GM21367 (cell line): ENCODE data around the gene DAAM1.
A peak's percentile ranks its signal among the peaks of the same experiment; 100 is the strongest.

Source experiments
- ATAC-seq: cut with Tn5 transposase; IDR thresholded peaks from one replicate; pipeline ENCODE4 v1.9.1; 2021; ENCODE audit not compliant: unreplicated experiment

The DAAM1 gene

DNA sequence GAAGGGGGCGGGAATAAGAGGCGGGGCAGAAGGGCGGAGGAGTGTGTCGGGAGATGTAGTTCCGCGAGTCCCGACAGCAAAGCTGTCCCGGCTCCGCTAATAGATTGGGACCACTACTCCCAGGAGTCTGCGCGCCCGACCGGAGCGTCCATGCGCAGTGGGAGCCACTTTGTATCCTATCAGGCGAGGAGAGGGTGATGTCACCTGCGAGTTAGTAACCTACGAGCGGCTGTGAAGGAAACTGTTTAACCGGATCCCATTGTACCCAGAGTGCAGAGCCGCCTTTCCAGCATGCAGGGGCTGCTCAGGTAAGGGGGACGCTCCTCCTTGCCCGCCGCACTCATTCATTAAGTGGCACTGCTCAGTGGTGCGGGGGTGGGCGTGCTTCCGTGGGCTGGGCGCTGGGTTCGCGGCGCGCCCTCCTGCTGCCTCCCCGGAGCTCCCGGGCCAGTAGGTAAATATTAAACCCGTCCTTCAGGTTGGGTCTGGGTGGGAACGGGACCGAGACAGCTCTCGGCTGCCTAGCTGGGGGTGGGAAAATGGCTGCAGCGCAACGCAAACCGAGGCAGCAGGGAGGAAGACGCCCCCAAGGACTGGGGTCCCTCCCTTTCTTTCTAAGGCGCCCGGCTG is at the start of gene DAAM1:
DAAM1 (plus strand) TSS at position 207 of the 630 bp plus-strand sequence. CDS start 74,811 bp downstream, outside the sequence.
- ATAC-seq, result peak; percentile 85

DNA sequence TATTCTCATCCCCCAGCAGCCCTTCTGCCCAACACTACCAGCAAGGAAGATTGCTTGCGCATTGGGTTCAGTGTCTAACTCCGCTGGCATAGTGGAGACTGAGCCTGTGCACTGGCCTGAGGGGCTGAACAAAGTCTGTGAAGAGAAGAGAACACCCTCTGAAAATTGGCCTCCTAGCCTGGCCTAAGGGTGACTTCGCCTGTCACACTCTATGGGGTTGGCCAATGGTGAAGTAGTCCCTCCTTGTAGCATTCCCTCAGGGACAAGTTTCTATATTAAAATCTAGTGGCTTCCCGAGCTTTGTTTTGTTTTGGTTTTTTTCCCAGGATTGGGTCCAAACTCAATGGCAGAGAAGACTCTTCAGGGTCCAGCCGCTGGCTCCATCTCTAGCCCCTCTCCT is 49.1 kb upstream of the DAAM1 start:
- no peak for ATAC-seq

- ATAC-seq, result no peak
These were observed 48.2 kb upstream of the DAAM1 start for GRCh38 chr14:59140106-59140843.

DNA sequence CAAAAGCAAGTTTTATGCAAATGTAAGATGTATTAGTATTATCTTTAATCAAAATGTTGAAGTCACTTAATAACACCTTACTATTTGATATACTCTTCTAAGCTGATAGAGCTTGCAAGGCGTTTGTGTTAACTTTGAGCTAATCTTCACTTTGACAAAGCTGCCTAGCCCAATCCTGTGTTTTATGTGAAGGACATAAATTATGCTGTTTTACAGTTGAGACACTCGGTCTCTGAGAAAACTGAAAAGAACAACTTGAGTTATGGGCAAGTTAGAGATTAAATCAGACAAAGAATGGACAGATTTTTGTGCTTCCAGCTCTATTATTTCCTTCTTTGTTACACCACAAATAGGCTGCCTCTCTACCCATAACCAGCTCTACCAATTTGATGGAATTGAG is 42.0 kb upstream of the DAAM1 start:
- ATAC-seq, result no peak

DNA sequence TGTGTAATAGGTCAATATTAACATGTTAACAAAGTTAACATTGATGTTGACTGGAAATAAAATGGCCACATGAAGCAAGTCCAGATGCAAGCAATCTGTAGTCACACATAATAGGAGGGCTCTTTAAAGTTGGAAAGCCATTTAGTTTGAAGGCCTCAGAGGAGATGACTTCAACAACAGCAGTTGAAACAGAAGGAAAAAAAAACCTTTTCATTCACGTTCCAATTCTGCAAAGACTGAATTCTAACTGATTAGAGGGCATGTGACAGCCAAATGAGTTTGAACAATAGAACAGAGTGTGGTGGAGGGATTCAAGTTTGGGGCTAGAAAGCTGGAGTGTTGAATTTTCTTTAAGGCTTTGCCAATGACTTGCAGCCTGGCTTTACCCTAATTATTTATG is 41.5 kb upstream of the DAAM1 start:
- ATAC-seq, result no peak

GRCh38 chr14:59148334-59148900 is 40.0 kb upstream of the DAAM1 start:
- peak; percentile 70 for ATAC-seq

GRCh38 chr14:59150990-59151389 is 37.5 kb upstream of the DAAM1 start:
- peak; percentile 77 for ATAC-seq

- no peak for ATAC-seq
These were observed 34.1 kb upstream of the DAAM1 start for GRCh38 chr14:59154373-59154772.

GRCh38 chr14:59155886-59156285 is 32.6 kb upstream of the DAAM1 start:
- ATAC-seq, result no peak

GRCh38 chr14:59159169-59159568 is 29.3 kb upstream of the DAAM1 start:
- ATAC-seq, result no peak

DNA sequence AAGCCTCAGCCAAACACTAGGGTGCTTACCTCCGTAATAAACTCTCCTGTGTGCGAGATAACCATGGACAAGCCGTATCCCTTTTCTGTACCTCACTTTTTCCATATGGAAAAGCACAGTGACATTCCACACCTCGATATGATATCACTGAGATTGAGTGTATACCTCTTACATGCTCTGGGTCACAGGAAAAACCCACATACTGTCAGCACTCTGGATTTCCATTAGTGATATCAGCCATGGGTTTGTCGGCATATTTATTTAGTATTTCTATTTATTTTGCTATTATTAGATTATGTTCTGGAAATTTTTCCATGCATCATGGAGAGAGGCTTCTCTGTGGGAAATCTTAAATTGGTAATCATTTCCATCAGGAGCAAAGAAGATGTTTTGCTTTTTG is 28.0 kb upstream of the DAAM1 start:
- ATAC-seq, result no peak

- no peak for ATAC-seq
These were observed 26.8 kb upstream of the DAAM1 start for GRCh38 chr14:59161561-59162175.

DNA sequence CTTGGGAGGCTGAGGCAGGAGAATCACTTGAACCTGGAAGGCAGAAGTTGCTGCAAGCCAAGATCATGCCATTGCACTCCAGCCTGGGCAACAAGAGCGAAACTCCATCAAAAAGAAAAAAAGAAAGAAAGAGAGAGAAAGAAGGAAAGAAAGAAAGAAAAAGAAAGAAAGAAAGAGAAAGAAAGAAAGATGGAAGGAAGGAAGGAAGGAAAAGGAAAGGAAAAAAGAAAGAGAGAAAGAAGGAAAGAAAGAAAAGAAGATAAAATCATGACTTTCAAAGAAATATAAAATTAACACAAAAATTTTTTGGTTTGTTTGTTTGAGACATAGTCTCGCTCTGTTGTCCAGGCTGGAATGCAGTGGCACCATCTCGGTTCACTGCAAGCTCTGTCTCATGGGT is 22.2 kb upstream of the DAAM1 start:
- ATAC-seq, result no peak

DNA sequence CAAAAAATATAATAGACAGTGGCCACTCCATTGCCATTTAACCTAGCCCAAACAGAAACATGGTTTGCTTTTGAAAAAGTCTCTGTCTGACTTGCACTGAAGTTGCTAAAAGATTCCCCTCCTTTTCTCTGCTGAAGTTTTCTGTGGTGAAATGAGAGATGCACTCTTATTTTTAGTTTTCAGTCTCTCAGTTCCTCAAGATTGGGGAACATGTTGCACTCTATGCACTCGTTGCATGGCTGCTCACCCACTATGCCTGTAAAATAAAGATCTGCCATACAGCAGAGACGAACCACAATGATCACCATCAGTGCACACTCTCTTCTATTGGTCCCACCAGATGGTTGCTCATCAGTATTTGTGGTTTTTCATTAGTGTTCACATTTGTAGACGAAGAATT is 13.1 kb upstream of the DAAM1 start:
- peak; percentile 95 for ATAC-seq

DNA sequence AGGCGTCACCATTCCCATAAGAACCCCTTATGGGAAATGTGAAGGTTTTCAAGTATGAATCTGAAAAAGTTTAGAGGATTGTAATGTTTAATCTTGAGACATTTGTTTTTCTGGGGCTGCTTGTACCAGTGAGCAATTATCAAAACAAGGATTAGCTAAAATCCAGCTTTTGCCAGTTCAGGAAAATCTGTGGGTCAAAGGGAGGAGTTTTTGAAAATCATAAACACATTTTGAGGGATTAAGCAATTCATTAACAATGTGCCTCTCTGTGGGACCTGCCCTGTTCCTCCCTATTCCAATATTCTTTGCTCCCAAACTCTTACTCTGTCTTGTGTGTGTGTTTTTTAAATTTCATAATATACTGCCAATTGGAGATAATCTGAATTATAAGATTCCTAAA is 11.7 kb upstream of the DAAM1 start:
- ATAC-seq, result no peak

GRCh38 chr14:59177262-59177661 is 11.2 kb upstream of the DAAM1 start:
- ATAC-seq, result no peak

GRCh38 chr14:59181791-59182190 is 6.7 kb upstream of the DAAM1 start:
- ATAC-seq, result no peak

GRCh38 chr14:59182641-59183040 is 5.8 kb upstream of the DAAM1 start:
- ATAC-seq, result no peak

DNA sequence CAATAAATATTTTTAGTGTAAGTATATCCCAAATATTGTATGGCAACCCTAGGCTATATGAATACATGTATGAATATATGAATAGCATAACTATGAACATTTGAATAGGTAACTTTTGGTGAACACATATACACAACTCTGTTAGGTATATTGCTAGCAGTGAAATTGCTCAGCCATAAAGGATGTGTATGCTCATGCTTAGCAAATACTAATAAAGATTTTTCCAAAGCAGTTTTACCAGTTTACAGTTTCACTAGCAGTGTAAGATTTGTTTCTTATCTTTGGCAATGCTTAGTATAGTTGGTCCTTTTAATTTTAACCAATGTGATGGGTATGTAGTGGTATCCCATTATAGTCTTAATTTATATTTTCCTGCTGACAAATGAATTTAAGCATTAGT is 5.3 kb upstream of the DAAM1 start:
- ATAC-seq, result no peak

- no peak for ATAC-seq
These were observed 4.1 kb upstream of the DAAM1 start for GRCh38 chr14:59184396-59184795.

- no peak for ATAC-seq
These were observed 2.8 kb upstream of the DAAM1 start for GRCh38 chr14:59185676-59186075.

DNA sequence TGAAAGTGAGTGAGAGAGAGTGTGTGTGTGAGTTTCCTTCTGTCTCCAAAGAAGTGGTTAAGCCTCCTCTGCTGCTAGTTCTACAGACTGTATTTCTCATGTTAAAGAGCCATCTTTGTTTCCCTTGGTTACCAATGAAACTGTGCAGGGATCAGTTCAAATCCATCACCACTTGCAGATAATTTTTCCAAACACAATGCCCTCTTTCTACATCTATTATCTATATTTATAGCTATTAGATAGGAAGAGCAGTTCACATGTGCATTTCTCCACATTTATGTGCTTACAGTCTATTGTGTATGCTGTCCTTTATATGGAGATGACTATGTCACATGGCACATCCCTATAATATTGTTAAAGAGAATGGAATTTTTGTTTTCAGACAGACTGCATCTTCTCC is 2.2 kb upstream of the DAAM1 start:
- ATAC-seq, result no peak
